Spleen (tissue), 7 donors: ENCODE measurements around the gene AFF1.

Experiments
- CTCF ChIP-seq, 11 experiments: fragments of 200-600 bp in 7 of 11; fragments of 450-650 bp in 4 of 11; sonication (generic) in 4 of 11; IDR thresholded peaks in 8 of 11; conservative IDR thresholded peaks in 3 of 11; 1 replicate in 7 of 11; 2 replicates in 4 of 11; pipeline versions ENCODE4 v1.4.0 to v1.8.0; 2016 to 2021; ENCODE audit warnings: antibody characterized with exemption in 11 of 11, inconsistent platforms in 4 of 11, mild to moderate bottlenecking in 1 of 11
- POLR2A ChIP-seq, 3 donors: fragments of 450-650 bp; IDR thresholded peaks; one replicate each; pipeline ENCODE4 v1.5.1; 2017; ENCODE audit warnings: antibody characterized with exemption in 3 of 3, mild to moderate bottlenecking in 1 of 3
- POLR2AphosphoS5 ChIP-seq, 3 donors: sonication (generic); formaldehyde crosslinking; IDR thresholded peaks; one replicate each; pipeline ENCODE4 v1.5.1; 2017; ENCODE audit warnings: antibody characterized with exemption in 3 of 3
- donor health status: DM: no; HTN: no; CAD: no; lungs with moderate emphysema.
- donor health status: DM: no; HTN: no; CAD: no.
- donor health status: DM: no; HTN: no; CAD: no.

DNA sequence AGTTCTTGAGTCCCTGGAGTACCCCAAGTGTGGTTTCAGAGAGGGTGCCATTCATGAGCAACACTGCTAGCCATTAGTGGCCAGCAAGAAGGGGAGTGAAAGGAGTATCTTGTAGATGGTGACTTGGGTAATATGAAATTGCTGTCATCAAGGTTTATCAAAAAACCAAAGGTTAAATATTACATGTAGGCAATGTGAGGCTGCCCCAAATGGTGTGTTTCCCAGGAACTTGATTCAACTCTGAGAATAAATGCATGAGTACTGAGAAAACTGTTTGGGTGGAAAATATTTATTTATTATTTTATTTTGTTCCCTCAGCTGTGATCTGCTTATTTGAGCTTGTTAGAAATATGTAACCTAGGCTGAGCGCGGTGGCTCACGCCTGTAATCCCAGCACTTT lies 55.7 kb downstream of the AFF1 start:
- TF ChIP-seq CTCF (IDR thresholded peaks at IDR 0.05 in 8 of 11, conservative IDR thresholded peaks at IDR 0.05 in 3 of 11): no peak
- TF ChIP-seq POLR2AphosphoS5 (IDR thresholded peaks at IDR 0.05): no peak
- no peak for TF ChIP-seq POLR2A (IDR thresholded peaks at IDR 0.05)
